ENCODE results near the gene SSBP3. TPM values are rescaled to one million over a fixed set of nuclear protein-coding genes. Genes with fewer than 3 reads are reported as not detected.
"Not testable (repeated sequence)": the region's sequence is repeated elsewhere in the genome, so short reads cannot be mapped to it uniquely, and the experiment has no call there.

The SSBP3 gene
- total RNA-seq, 1 experiment from 2014 or later: 15.0 TPM

- 0 out of 2 replicates have a peak, but pooled peaks cover 7% of the 10 kb centered on the region for H3K36me3 ChIP-seq (ENCODE audit: low read depth, low read length)
- no peaks in the 10 kb centered on the region for H3K9me2 ChIP-seq (replicated peaks; ENCODE audit: low read length)
- TF ChIP-seq EZH2 (IDR thresholded peaks at IDR 0.05; ENCODE audit: low read length, unreplicated experiment) (no peak), EZH2phosphoT487 (IDR thresholded peaks at IDR 0.05; ENCODE audit: borderline replicate concordance, low read length) (no peak), CTCF (conservative IDR thresholded peaks at IDR 0.05; ENCODE audit: low read depth, low read length) (no peak)
- H3K27ac ChIP-seq (ENCODE audit: low read length): no peak overlapping the region
- DNase-seq: no peak
- no peak overlapping the region for H3K4me2 ChIP-seq (ENCODE audit: low read length)
- intact Hi-C loops (cut with micrococcal nuclease): no loop called here
- H4K20me1 ChIP-seq (ENCODE audit: low read length): no peaks in the 10 kb centered on the region
- no peaks in the 10 kb centered on the region for H3F3A ChIP-seq (ENCODE audit: low read length, unreplicated experiment)
- BruUV-seq (replicated peaks): no TSS peak
- ChIA-PET CTCF (no interaction called here), POLR2A (ENCODE audit: unreplicated experiment) (no interaction called here)
- no peaks in the 10 kb centered on the region for H3K4me1 ChIP-seq (ENCODE audit: insufficient read depth, low read length)
- H3K27me3 ChIP-seq (ENCODE audit: low read length): no peaks in the 10 kb centered on the region
- H3K79me2 ChIP-seq (ENCODE audit: low read length): no peaks in the 10 kb centered on the region
- no peak for ATAC-seq
- no peak overlapping the region for H3K9ac ChIP-seq (ENCODE audit: low read length)
- no peak overlapping the region for H2AFZ ChIP-seq (ENCODE audit: low read length)
- no peaks in the 10 kb centered on the region for H3K9me3 ChIP-seq (ENCODE audit: low read length)
- no peak overlapping the region for H3K4me3 ChIP-seq (ENCODE audit: low read length)
Observed at GRCh38 chr1:54391450-54392209, 14.6 kb downstream of the SSBP3 start.

- H3K4me1 ChIP-seq (ENCODE audit: insufficient read depth, low read length): no peaks in the 10 kb centered on the region
- no peaks in the 10 kb centered on the region for H3K27me3 ChIP-seq (ENCODE audit: low read length)
- no peaks in the 10 kb centered on the region for H3K79me2 ChIP-seq (ENCODE audit: low read length)
- no peak overlapping the region for H3K4me3 ChIP-seq (ENCODE audit: low read length)
- ATAC-seq (no peak), DNase-seq (no peak)
- H3K4me2 ChIP-seq (ENCODE audit: low read length): no peak overlapping the region
- H3K9ac ChIP-seq (ENCODE audit: low read length): no peak overlapping the region
- no TSS peak for BruUV-seq (replicated peaks)
- intact Hi-C loops (cut with micrococcal nuclease): no loop called here
- H4K20me1 ChIP-seq (ENCODE audit: low read length): no peaks in the 10 kb centered on the region
- 0 out of 2 replicates have a peak, but pooled peaks cover 7% of the 10 kb centered on the region for H3K36me3 ChIP-seq (ENCODE audit: low read depth, low read length)
- ChIA-PET CTCF (no interaction called here), POLR2A (ENCODE audit: unreplicated experiment) (no interaction called here)
- no peak overlapping the region for H3K27ac ChIP-seq (ENCODE audit: low read length)
- no peaks in the 10 kb centered on the region for H3K9me3 ChIP-seq (ENCODE audit: low read length)
- TF ChIP-seq EZH2phosphoT487 (IDR thresholded peaks at IDR 0.05; ENCODE audit: borderline replicate concordance, low read length) (no peak), CTCF (conservative IDR thresholded peaks at IDR 0.05; ENCODE audit: low read depth, low read length) (no peak)
- H2AFZ ChIP-seq (ENCODE audit: low read length): no peak overlapping the region
- H3K9me2 ChIP-seq (replicated peaks; ENCODE audit: low read length): no peaks in the 10 kb centered on the region
- H3F3A ChIP-seq (ENCODE audit: low read length, unreplicated experiment): no peaks in the 10 kb centered on the region
Observed at GRCh38 chr1:54390655-54391054, 15.5 kb downstream of the SSBP3 start.

GRCh38 chr1:54389608-54390007 is 16.6 kb downstream of the SSBP3 start:
- H2AFZ ChIP-seq (ENCODE audit: low read length); H3K9me3 ChIP-seq (ENCODE audit: low read length); BruUV-seq (replicated peaks); H3K4me3 ChIP-seq (ENCODE audit: low read length); POLR2A ChIA-PET (ENCODE audit: unreplicated experiment); H3K27me3 ChIP-seq (ENCODE audit: low read length); intact Hi-C loops (cut with micrococcal nuclease); H3K9ac ChIP-seq (ENCODE audit: low read length); H3K27ac ChIP-seq (ENCODE audit: low read length); H3K9me2 ChIP-seq (replicated peaks; ENCODE audit: low read length); ATAC-seq; H3K4me2 ChIP-seq (ENCODE audit: low read length); H3K4me1 ChIP-seq (ENCODE audit: insufficient read depth, low read length); CTCF ChIA-PET; H4K20me1 ChIP-seq (ENCODE audit: low read length); H3K79me2 ChIP-seq (ENCODE audit: low read length); H3F3A ChIP-seq (ENCODE audit: low read length, unreplicated experiment); DNase-seq; H3K36me3 ChIP-seq (ENCODE audit: low read depth, low read length): not testable (repeated sequence)
